HG03354 (cell line): ENCODE results near the gene WFDC1.

Source experiments
- ATAC-seq: cut with Tn5 transposase; IDR thresholded peaks from one replicate; pipeline ENCODE4 v1.9.1; 2021; ENCODE audit warnings: mild to moderate bottlenecking; ENCODE audit not compliant: unreplicated experiment, poor library complexity, severe bottlenecking

WFDC1 gene

DNA sequence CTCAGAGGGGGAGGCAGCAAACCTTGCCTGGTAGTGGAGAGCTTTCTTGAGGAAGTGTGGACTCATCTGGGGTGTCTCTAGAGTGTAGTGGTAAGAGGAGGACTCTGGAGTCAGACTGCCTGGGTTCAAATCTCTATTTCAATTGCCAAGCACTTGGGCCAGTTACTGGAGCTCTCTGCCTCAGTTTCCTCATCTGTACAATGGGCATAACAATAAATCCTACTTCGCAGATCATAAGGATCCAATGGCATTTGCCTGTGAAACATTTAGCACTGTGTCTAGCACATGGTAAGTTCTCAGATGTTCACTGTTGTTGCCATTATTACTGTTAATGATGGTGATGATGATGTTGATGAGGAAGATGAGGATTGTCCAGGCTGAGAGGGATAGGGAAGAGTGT, 23.6 kb upstream of the WFDC1 start:
- no peak for ATAC-seq

DNA sequence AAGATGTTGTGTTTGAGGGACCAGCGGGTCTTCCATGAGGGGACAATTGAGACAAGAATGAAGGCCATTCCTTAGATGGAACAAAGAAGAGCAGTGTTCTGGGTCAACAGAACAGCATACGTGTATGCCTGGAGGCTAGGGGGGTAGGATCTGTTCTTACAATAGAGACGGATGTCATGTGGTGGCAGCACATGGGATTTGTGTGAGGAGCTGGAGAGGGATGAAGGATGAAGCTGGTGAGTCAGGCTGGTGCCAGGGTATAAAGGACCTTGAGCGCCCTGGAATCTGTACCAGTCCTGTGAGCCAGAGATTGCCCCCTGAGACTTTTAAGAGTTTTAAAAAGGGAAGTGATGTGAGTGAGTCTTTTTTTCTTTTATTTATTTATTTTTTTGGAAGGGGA, 22.8 kb upstream of the WFDC1 start:
- ATAC-seq = no peak

DNA sequence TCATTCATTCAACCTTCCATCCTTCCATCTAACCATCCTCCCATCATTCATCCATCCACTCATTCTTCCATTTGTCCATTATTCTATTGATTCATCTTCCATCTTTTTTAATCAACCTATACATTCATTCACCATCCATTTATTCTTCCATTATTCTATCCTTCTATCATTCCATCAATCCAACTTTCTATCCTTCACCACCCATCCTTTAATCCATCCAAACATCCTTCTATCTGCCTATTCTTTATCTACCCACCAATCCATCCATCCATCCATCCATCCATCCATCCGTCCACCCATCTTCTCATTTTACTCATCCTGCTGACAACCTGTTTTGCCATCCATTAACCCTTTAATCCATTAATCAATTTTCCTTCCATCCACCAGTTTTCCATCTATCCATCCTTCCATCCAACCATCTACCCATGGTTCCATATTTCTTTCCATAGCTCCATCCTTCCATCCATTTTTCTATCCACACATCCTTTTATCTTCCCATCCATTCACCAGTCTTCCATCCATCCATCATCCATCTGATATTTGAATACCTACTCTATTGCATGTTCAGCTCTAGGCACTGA, 21.8 kb upstream of the WFDC1 start:
- no peak for ATAC-seq

DNA sequence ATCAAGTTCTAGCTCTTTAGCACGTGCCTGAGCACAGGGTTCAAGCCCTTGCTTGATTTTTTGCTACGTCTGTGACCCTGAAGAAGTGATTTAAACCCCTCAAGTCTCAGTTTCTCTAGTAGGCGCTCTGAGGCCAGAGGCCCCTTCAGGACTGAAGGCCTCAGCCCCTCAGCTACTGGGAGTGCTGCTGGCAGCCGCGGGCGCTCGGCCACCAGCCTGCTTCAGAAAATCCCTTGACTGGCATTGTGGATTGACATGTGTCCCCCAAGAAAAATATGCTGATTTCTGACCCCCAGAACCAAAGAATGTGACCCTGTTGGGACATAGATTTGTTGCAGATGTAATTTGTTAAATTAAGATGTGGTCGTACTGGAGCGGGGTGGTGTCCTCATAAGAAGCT, 20.2 kb upstream of the WFDC1 start:
- no peak for ATAC-seq

DNA sequence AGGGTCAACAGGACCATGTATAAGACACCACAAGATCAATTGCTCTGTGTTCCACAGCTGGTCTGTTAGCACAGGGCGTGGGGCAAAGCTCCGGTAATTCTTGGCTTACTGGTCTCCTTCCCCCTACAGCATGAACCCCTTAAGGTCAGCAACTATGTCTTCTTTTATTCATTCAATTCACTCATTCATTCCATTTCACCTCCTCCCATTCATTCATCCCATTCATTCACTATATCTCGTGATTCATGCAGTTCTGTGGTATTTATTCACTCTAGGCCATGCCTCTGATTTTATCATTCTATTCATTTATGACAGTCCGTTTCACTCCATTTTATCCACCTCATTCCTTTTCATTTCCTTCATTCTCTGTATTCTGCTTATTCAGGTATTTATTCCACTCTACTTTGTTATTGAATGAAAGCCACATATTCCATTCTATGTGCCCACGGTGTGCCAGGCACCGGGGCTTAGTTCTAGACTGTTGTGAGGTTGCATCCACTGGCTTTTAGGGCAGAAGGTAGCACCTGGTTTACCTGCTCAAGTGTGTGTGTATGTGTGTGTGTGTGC, 19.0 kb upstream of the WFDC1 start:
- ATAC-seq = no peak

DNA sequence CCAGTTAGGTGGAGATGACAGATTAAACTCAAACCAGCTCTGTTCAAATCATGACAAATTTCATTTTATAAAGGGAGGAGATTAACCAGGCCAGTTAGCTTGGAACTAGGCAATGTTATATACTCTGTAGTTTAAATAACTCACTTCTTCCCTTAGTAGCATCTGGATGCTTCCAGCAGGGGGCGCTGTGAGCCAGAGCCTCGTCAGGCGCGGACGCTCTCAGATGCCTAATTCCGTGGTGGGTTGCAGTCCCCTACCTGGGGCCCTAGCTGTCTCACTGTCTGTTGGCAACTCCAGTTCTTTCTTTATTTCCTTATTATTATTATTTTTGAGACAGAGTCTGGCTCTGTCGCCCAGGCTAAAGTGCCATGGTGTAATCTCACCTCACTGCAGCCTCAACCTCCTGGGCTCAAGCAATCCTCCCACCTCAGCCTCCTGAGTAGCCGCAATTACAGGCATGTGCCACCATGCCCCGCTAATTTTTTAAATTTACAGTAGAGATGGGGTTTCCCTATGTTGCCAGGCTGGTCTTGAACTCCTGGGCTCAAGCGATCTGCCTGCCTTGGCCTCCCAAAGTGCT, 17.3 kb upstream of the WFDC1 start:
- no peak for ATAC-seq

DNA sequence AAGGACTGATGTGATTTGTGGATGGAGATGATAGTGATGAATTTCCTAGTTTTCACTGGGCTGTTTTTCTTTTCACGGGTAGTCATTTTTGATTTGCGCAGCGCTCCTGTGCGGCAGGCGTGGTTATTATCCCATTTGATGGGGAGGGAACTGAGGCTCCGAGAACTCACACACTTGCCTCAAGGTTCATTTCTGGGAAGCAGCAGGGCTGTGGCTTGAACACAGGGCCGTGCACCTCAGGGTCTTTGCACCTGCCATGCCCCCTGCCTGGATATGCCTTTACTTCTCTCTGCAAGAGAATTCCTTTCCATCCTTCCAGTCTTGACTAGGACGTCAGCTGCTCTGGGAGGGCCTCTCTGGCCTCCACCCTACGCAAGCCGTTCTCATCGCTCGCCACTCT, 16.3 kb upstream of the WFDC1 start:
- ATAC-seq = no peak

DNA sequence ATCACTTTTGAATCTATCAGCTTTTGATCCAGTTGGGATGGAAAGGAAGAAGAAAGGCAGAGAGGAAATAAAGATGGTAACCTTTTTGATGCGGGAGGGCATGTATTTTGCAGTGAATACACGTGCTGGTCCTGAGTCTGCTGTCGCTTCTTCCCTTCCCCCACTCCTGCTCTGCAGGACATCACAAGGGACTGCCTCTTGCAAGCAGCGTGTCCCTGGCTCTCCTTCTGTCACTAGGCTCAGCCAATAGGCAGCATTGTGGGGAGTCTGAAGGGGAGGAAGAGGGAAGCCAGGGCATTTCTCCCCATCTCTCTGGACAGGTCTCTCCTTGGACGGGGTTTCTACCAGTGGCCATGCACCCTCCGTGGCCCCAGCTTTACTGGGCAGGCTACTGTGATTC, 15.7 kb upstream of the WFDC1 start:
- no peak for ATAC-seq

DNA sequence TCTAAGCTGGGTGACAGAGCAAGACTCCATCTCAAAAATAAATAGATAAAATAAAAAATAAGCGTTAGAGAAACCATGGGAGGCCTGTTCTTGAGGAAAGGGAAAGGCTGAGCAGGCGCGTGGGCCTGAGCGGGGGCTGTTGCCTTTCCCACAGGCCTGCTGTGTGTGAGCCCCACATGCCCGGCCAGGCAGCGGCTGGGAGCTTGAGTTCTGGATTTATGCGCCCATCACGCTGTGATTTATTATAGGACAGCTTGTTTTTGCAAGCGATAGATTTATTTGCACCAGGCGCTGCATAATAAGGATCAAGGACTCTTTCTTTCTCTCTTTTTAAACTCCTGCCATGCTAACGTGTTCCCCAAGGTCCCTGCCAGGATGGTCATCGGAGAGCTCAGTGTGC, 14.8 kb upstream of the WFDC1 start:
- no peak for ATAC-seq

DNA sequence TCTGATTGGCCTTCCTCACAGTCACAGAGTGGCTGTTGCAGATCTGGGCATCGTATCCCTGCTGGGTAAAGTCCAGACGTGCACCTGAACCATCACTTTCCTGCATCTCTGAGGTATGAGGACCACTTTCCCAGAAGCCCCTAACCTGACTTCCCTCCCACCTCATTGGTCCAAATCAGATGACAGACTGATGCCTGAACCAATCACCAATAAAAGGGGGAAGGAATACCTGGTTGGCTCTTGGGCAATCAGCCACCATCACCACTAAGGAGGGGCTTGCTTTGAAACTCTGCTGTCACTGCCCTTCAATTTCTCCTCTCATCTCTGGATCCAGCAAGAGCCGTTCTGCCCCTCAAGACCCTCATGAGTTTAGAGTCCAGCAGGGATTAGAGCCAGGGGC, 13.6 kb upstream of the WFDC1 start:
- ATAC-seq = no peak

DNA sequence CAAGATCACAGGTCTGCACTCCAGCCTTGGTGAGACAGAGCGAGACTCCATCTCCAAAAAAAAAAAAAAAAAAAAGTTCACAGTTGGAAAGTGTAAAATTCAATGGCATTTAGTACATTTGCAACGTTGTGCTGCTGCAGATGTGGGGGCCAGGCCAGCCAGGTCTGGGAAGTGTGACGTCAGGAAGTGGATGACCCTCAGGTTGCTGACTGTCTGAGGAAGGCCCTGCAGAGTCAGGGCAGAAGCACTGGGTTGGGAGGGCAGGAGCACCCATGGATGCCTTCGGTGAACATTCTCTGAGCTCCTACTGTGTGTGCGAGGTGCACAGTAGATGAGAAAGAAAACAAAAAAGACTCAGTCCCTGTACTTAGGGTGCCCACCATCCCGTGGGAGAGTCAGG, 12.1 kb upstream of the WFDC1 start:
- no peak for ATAC-seq

DNA sequence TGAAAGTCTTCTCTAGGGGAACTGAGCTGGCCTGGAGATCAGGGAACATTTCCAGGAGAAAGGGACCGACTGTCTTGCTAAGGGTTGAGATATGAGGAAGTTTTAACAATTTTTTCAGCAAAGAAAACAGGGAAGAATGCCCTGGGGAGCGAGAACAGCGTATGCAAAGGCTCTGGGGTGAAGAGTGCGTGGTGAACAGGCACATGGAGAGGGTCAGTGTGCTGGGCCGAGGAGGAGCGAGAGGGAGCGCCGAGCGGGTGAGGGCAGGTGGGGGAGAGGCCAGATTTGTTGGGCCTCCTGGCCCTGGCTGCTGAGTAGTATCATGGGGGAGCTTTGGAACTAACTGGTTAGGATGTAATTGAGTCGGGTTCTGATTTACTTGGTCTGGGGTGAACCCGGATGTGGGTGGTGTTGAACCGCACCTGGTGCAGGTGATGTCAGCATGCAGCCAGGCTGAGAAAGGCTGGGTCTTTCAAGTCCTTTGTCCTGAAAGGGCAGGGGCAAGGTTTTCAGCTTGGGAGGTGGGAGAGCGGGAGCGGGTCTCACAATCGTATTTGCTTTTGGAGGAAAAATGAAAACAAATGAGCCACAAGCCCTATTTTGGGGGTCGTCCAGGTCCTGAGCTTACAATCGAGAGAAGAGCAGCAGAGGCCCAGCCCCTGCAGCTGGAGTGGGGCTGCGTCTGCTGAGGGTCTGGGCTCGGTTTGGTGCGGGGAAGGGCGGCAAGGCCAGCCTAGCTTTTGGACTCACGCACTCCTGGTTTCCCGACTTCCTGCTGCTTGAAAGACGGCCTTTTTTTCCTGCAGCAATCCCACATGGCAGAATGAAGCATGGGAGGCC, 11.1 kb upstream of the WFDC1 start:
- ATAC-seq = no peak

DNA sequence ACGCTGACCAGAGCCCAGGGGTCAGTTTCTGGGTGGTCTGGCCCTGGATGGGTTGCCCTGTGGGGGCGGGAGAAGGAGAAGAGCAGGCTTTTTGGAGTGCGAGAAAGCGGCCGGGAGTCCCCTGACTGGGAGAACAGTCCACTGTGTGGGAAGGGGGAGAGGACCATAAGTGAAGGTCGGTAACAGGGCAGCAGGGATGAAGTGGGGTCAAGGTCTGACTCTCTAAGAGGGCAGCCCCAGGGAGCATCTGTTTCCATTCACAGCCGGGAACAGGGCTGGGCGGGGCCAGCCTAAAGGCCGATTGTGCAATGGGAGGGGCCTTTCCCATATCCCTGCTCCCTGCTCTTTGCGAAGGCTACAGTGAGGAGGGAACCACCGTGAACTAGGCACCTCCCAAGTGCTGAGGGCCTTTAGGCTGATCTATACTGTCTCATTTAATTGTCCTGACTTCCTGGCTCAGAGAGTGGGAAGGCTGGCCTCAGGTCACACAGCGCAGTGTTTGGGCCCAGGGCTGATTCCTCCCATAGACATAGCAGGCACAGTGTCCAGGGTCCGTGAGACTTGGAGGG, 10.4 kb upstream of the WFDC1 start:
- ATAC-seq = no peak

DNA sequence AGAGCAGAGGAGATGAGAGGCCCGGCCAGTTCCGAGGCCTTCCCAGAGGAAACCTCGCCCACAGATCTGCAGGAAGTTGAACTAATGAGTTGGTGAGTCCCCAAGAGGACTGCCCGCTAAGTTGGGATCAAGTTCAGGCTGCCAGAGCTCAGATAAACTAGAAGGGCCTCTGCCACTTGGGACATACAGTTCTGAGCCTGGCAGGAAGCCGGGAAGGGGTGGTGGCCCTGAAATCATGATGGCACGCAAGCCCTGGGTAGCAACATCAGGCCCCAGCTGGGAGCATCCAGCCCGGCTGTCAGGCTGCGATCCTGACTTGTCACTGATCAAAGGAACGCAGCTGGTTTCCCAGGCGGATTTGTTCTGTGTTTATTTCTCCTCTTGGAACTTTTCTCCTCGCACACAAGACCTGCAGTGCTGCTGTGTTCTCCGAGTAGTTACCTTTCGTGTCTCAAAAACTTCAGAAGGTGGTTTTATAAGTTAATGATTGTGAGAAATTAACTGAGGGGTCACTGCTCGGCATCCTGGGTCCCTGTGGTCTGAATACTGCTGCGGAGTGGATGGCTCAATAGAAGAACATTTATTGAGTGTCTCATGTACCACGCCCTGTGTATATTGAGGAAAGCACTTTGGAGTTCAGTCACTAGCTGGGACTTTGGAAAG, 8.0 kb upstream of the WFDC1 start:
- no peak for ATAC-seq

DNA sequence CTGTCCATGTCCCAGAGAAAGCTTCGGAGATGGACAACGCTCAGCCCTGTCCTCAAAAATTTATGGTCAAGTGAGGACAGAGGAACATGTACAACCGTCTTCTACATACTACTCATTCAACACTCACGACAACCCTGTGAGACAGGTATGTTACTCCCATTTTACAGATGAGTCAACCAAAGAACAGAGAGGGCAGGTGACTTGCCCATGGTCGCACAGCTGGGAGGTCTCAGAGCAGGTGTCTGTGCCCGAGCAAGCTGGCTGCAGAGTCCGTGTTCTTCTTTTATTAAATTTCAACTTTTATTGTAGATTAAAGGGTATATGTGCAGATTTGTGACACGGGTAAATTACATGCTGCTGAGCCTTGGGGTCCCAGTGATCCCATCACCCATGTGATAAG, 5.8 kb upstream of the WFDC1 start:
- ATAC-seq = no peak

DNA sequence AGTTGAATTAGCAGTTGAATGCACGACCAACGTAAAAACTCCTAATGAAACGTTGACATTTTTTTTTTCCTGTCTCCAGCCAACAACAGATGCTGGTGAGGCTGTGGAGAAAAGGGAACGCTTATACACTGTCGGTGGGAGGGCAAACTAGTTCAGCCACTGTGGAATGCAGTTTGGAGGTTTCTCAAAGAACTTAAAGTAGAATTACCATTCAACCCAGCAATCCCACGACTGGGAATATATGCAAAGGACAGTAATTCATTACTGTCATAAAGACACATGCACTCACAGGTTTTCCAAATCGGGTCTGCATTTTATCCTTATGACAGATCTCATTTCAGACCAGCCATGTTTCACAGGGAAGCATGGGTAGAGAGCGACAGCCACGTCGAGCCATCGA, 3.5 kb upstream of the WFDC1 start:
- ATAC-seq = no peak

DNA sequence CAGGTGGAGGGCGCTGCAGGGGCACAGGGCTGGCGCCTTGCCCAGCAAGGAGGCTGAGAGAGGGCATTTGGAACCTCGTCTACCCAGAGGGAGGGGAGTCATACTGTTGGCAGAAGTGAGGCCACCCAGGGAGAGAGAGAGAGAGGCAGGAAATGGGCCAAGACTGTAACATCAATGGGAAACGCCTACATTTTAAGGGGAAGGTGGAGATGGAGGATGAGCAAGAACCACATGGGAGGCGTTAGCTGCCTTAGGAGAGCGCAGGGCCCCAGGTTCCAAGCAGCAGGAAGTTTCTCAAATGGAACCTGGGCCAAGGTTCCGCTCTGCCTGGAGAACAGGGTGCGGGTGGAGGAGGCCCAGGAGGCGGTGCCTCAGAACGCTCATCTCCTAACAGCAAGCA, 2.7 kb upstream of the WFDC1 start:
- no peak for ATAC-seq

DNA sequence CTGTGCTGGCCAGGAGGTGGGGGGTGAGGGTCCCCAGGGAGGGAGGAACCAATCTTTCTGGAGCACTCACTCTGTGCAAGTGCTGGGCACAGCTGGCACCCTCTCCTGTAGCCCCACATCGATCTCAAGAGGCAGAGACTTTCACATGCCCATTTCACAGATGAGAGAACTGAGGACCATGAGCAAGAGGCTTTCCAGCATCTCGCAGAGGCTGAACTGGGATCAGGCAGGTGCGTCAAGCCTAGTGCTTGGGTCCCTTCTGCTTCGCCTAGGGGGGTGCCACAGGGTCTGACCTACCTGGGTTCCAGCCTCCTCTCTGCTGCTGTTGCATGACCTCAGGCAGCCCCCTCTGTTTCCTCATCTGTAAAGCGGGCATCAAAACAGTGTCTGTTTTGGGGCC, 1.3 kb upstream of the WFDC1 start:
- ATAC-seq = no peak

DNA sequence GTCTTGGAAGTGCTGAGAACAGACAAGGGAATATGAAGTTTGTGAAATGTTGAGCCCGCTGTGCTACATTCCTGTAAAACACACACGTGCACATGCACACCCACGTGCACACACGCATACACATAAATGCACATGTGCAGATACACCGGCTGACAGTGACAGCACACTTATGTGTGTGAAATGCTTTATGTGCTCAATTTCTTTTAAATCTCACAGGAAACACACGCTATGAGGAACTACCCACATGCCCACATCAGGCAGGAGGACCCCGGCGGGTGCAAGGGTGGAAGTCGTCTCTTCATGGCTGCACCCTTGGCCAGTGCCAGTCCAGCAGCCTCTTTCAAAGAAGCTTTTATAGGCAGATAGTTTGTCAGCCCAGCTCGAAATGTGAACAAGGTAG, 561 bp upstream of the WFDC1 start:
- no peak for ATAC-seq

DNA sequence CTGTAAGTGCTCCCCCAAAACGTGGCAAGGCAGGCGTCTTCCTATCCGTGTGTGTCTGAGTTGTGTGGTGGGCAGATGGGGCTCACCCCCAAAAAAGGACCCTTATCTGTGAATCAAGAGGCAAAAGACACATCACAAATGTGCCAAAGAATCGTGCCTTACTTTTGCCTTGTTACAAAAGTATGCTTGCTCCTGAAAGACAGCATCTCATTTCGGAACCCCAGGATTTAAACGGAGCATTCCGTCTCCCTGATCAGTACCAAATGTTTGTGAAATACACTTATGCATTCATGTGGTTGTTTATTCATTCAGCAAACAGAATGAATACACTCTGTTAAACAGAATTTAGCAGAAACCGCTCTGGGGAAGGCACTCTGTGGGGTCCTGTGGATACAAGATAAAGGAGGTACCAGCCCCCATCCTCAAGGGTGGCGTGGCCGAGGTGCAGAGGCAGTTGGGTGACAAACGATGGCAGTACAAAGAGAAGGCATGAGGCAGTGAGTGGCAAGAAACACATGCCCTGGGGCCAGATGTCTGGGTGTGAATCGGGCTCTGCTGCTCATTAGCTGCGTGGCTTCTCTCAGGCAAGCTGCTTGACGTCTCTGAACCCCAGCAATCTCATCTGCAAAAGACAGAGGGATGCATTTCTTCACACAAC, 654 bp downstream of the WFDC1 start:
- ATAC-seq = no peak
